K562 (cell line): ENCODE results near the gene TXNRD2. TPM values are rescaled to one million over a fixed set of nuclear protein-coding genes. Genes with fewer than 3 reads are reported as not detected.
A peak's percentile ranks its signal among the peaks of the same experiment; 100 is the strongest.

Source experiments
- E2F8 ChIP-seq: fragments of 450-650 bp; IDR thresholded peaks from 2 replicates; pipeline ENCODE4 v1.7.1; 2018; ENCODE audit warnings: mild to moderate bottlenecking, low read depth; ENCODE audit not compliant: partially characterized antibody
- HDAC3 ChIP-seq: fragments of 450-650 bp; IDR thresholded peaks from 2 replicates; pipeline ENCODE4 v1.6.1; 2018; ENCODE audit warnings: borderline replicate concordance, mild to moderate bottlenecking, moderate library complexity; ENCODE audit not compliant: partially characterized antibody
- HMG20A ChIP-seq: fragments of 450-650 bp; formaldehyde crosslinking; conservative IDR thresholded peaks from 2 replicates; pipeline ENCODE4 v1.4.0; 2020; ENCODE audit warnings: mild to moderate bottlenecking, mixed read lengths
- HNRNPL ChIP-seq: fragments of 200-400 bp; formaldehyde crosslinking; IDR thresholded peaks from 2 replicates; pipeline ENCODE4 v1.6.1; 2017; ENCODE audit warnings: low read depth, mild to moderate bottlenecking, low read length
- MCM5 ChIP-seq: fragments of 450-650 bp; IDR thresholded peaks from 2 replicates; pipeline ENCODE4 v1.6.1; 2016; ENCODE audit warnings: low read depth
- PHF8 ChIP-seq: fragments of 200-600 bp; sonication (generic); IDR thresholded peaks from 2 replicates; pipeline ENCODE4 v1.6.1; 2012; ENCODE audit warnings: mixed run types, mild to moderate bottlenecking, inconsistent platforms, low read length, moderate library complexity, borderline replicate concordance
- PPARD ChIP-seq: fragments of 250-450 bp; sonication (Bioruptor Pico); IDR thresholded peaks from 2 replicates; pipeline ENCODE4 v1.8.0; 2022; ENCODE audit warnings: inconsistent platforms, mild to moderate bottlenecking, moderate library complexity
- PRMT5 ChIP-seq: sonication (generic); formaldehyde crosslinking; IDR thresholded peaks from 2 replicates; pipeline ENCODE4 v1.5.0; 2020; ENCODE audit warnings: missing genetic modification reagents
- SRSF7 ChIP-seq: fragments of 200-400 bp; formaldehyde crosslinking; optimal IDR thresholded peaks from 2 replicates; pipeline ENCODE3; 2017; ENCODE audit warnings: mild to moderate bottlenecking, low read depth, low read length
- TCF3 ChIP-seq: sonication (generic); formaldehyde crosslinking; IDR thresholded peaks from 2 replicates; pipeline ENCODE4 v1.4.0; 2020; ENCODE audit warnings: mild to moderate bottlenecking, missing genetic modification reagents
- TEAD2 ChIP-seq: fragments of 450-650 bp; IDR thresholded peaks from 2 replicates; pipeline ENCODE4 v1.6.1; 2016; ENCODE audit warnings: missing genetic modification characterization, control low read depth, missing compliant biosample characterization
- ZBTB7A ChIP-seq: IDR thresholded peaks from 2 replicates; pipeline ENCODE4 v1.6.1; 2011; ENCODE audit warnings: low read depth, mild to moderate bottlenecking, low read length, moderate library complexity, borderline replicate concordance; ENCODE audit not compliant: control insufficient read depth
- ZNF282 ChIP-seq: sonication (generic); formaldehyde crosslinking; IDR thresholded peaks from 2 replicates; pipeline ENCODE4 v1.8.1; 2023; ENCODE audit warnings: missing genetic modification reagents
- ZNF436 ChIP-seq: fragments of 250-450, 450-650 bp; sonication (Bioruptor Pico); formaldehyde crosslinking; IDR thresholded peaks from 2 replicates; pipeline ENCODE4 v1.7.0; 2020; ENCODE audit warnings: mild to moderate bottlenecking
- ZNF764 ChIP-seq: fragments of 250-450 bp; sonication (Bioruptor Pico); IDR thresholded peaks from 2 replicates; pipeline ENCODE4 v1.4.0; 2020; ENCODE audit warnings: low read depth, mild to moderate bottlenecking, moderate library complexity
- polyA plus RNA-seq, 8 experiments: library from polyadenylated mRNA; depleted of rRNA in 4 of 8; stranded (reverse) in 5 of 8; unstranded in 3 of 8; fragments of >200 nt; fragmentation: Nextera tagmentation in 2 of 8; fragmentation: Illumina TruSeq in 1 of 8; extraction: Ambion mirVana in 2 of 8; extraction: Trizol in 1 of 8; gene quantifications; 2 replicates each; pipeline versions ENCODE4 v1.2.1 to v1.2.3, GENCODE V29; 2011 to 2014; ENCODE audit warnings: inconsistent platforms in 1 of 8, missing spikeins in 1 of 8
- total RNA-seq, 7 experiments: library from RNA; depleted of rRNA in 6 of 7; stranded (reverse); fragments of >200 nt in 6 of 7; fragmentation: Illumina TruSeq in 2 of 7; extraction: Trizol in 2 of 7; gene quantifications; 2 replicates each; pipeline versions ENCODE4 v1.2.1 to v1.2.3, GENCODE V29; 2011 to 2021; ENCODE audit warnings: low replicate concordance in 1 of 7
- TF ChIP-seq, protein P1 (sequence below): IDR thresholded peaks from 2 replicates; pipeline ENCODE4 v1.6.1; 2011; ENCODE audit warnings: borderline replicate concordance, low read depth, mild to moderate bottlenecking, moderate library complexity, low read length; ENCODE audit not compliant: insufficient read depth, poor library complexity, severe bottlenecking
- TF ChIP-seq, protein P2 (sequence below): fragments of 250-450 bp; sonication (Bioruptor Pico); IDR thresholded peaks from 2 replicates; pipeline ENCODE4 v1.9.0; 2021; ENCODE audit warnings: mild to moderate bottlenecking, inconsistent platforms

TXNRD2 gene
- total and polyA plus RNA-seq, 9 of the 15 experiments (the other 6 are each of a cell fraction or from before 2014, with no cell fraction given): 3.3 to 80.2 (median 49.4) TPM

- TF ChIP-seq, protein P1, sequence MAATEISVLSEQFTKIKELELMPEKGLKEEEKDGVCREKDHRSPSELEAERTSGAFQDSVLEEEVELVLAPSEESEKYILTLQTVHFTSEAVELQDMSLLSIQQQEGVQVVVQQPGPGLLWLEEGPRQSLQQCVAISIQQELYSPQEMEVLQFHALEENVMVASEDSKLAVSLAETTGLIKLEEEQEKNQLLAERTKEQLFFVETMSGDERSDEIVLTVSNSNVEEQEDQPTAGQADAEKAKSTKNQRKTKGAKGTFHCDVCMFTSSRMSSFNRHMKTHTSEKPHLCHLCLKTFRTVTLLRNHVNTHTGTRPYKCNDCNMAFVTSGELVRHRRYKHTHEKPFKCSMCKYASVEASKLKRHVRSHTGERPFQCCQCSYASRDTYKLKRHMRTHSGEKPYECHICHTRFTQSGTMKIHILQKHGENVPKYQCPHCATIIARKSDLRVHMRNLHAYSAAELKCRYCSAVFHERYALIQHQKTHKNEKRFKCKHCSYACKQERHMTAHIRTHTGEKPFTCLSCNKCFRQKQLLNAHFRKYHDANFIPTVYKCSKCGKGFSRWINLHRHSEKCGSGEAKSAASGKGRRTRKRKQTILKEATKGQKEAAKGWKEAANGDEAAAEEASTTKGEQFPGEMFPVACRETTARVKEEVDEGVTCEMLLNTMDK: no peak
- TF ChIP-seq E2F8: no peak
- no peak for TF ChIP-seq ZNF282 (CRISPR knock-in tag)
- no peak for TF ChIP-seq HDAC3
- 0 out of 2 replicates have a peak, but pooled peaks have one; percentile 46 for TF ChIP-seq HMG20A (CRISPR knock-in tag)
- no peak for TF ChIP-seq ZBTB7A
- peak; percentile 51; the same call in 1 of the 2 replicates for TF ChIP-seq ZNF436 (CRISPR knock-in tag)
- TF ChIP-seq, protein P2, sequence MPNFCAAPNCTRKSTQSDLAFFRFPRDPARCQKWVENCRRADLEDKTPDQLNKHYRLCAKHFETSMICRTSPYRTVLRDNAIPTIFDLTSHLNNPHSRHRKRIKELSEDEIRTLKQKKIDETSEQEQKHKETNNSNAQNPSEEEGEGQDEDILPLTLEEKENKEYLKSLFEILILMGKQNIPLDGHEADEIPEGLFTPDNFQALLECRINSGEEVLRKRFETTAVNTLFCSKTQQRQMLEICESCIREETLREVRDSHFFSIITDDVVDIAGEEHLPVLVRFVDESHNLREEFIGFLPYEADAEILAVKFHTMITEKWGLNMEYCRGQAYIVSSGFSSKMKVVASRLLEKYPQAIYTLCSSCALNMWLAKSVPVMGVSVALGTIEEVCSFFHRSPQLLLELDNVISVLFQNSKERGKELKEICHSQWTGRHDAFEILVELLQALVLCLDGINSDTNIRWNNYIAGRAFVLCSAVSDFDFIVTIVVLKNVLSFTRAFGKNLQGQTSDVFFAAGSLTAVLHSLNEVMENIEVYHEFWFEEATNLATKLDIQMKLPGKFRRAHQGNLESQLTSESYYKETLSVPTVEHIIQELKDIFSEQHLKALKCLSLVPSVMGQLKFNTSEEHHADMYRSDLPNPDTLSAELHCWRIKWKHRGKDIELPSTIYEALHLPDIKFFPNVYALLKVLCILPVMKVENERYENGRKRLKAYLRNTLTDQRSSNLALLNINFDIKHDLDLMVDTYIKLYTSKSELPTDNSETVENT: peak; percentile 76
- no peak for TF ChIP-seq ZNF764 (CRISPR knock-in tag)
- TF ChIP-seq TCF3 (CRISPR knock-in tag): no peak
- TF ChIP-seq PRMT5 (CRISPR knock-in tag): no peak
- no peak for TF ChIP-seq MCM5
- no peak for TF ChIP-seq HNRNPL
- TF ChIP-seq TEAD2 (tag): no peak
- 0 out of 2 replicates have a peak, but pooled peaks have one; percentile 46 for TF ChIP-seq PPARD (CRISPR knock-in tag)
- TF ChIP-seq SRSF7: no peak
- TF ChIP-seq PHF8: no peak
These were observed 91.5 kb downstream of the TXNRD2 start (continued) for GRCh38 chr22:19849835-19850762.
